ENCODE measurements around the gene POU3F1.

GRCh38 chr1:37998089-37998808 is 48.3 kb downstream of the POU3F1 start:
- TF ChIP-seq CTCF (IDR thresholded peaks at IDR 0.05; ENCODE audit: insufficient read depth, low read length), result no peak
- TF ChIP-seq SPI1 (IDR thresholded peaks at IDR 0.05; ENCODE audit: borderline replicate concordance, low read depth), result no peak
- no peak for TF ChIP-seq POLR2AphosphoS5 (IDR thresholded peaks at IDR 0.05; ENCODE audit: low read depth)
- no peak for TF ChIP-seq REST (IDR thresholded peaks at IDR 0.05; ENCODE audit: insufficient replicate concordance, low read depth)
